Stomach (tissue), 9 donors: ENCODE measurements around the gene NR6A1. TPM values are rescaled to one million over a fixed set of nuclear protein-coding genes. Genes with fewer than 3 reads are reported as not detected.

ENCODE experiments used
- DNase-seq, 2 donors: peaks; one replicate each; pipeline versions ENCODE4 v3.0.0 to v3.0.0-alpha.2; 2013 to 2019
- H3K27ac ChIP-seq, 5 donors: fragments of 200-600 bp in 4 of 5; sonication (generic) in 4 of 5; one replicate each; pipeline ENCODE4 v1.5.1; 2013 to 2019; ENCODE audit warnings: mild to moderate bottlenecking in 1 of 5, moderate library complexity in 1 of 5
- H3K27me3 ChIP-seq, 3 donors: fragments of 200-600 bp; sonication (generic); one replicate each; pipeline ENCODE4 v1.5.1; 2017 to 2019; ENCODE audit warnings: mixed run types in 1 of 3
- H3K36me3 ChIP-seq, 4 donors: fragments of 200-600 bp; sonication (generic); 1 replicate in 3 of 4; 2 replicates in 1 of 4; pipeline ENCODE4 v1.5.1; 2016 to 2019
- H3K4me1 ChIP-seq, 4 donors: fragments of 200-600 bp; sonication (generic); one replicate each; pipeline ENCODE4 v1.5.1; 2016 to 2019
- H3K4me3 ChIP-seq, 4 donors: fragments of 200-600 bp; sonication (generic) in 3 of 4; one replicate each; pipeline ENCODE4 v1.5.1; 2016 to 2019; ENCODE audit warnings: mild to moderate bottlenecking in 1 of 4
- H3K9me3 ChIP-seq, 4 donors: fragments of 200-600 bp; sonication (generic); one replicate each; pipeline ENCODE4 v1.5.1; 2016 to 2019
- EP300 ChIP-seq: sonication (generic); formaldehyde crosslinking; IDR thresholded peaks from one replicate; pipeline ENCODE4 v1.6.1; 2017; ENCODE audit warnings: antibody characterized with exemption
- POLR2A ChIP-seq, 4 donors: fragments of 450-650 bp; IDR thresholded peaks; one replicate each; pipeline ENCODE4 v1.6.1; 2016; ENCODE audit warnings: antibody characterized with exemption in 4 of 4, control low read depth in 2 of 4, mild to moderate bottlenecking in 1 of 4, moderate library complexity in 1 of 4
- POLR2AphosphoS5 ChIP-seq, 3 donors: sonication (generic); formaldehyde crosslinking; IDR thresholded peaks; one replicate each; pipeline ENCODE4 v1.6.1; 2016; ENCODE audit warnings: antibody characterized with exemption in 3 of 3
- WGBS, 5 donors: extraction: QIAGEN DNeasy Blood & Tissue Kit in 3 of 5; methylation state at CpG; one replicate each; pipeline versions ENCODE4 v1.1.5 to v1.1.7; 2013 to 2018; 5-methylcytosine and 5-hydroxymethylcytosine counted together
- intact Hi-C: fragments of 100-400 bp; cut with DNase I; formaldehyde crosslinking; loops from one replicate; pipeline ENCODE4 v1.15.1; 2023; ENCODE audit warnings: low total_unique reads
- polyA plus RNA-seq, 3 donors: library from polyadenylated mRNA; stranded (reverse); fragments of 200-250 nt; gene quantifications; one replicate each; pipeline ENCODE4 v1.2.3, GENCODE V29; 2013
- total RNA-seq, 5 donors: library from RNA; depleted of rRNA; stranded (reverse); fragments of >200 nt; gene quantifications; one replicate each; pipeline versions ENCODE4 v1.1.0 to v1.2.3, GENCODE V29; 2014 to 2016
- TF ChIP-seq, protein P1 (sequence below), 7 experiments: fragments of 450-650 bp in 4 of 7; fragments of 200-600 bp in 3 of 7; sonication (generic) in 3 of 7; IDR thresholded peaks; one replicate each; pipeline ENCODE4 v1.5.1; 2016 to 2019; ENCODE audit warnings: antibody characterized with exemption in 7 of 7, control low read depth in 2 of 7, mild to moderate bottlenecking in 1 of 7
- donor health status: healthy with polysubstance abuse.
- donor health status: Bipolar disorder and iron deficiency.
- donor health status: healthy.

NR6A1 gene
- total and polyA plus RNA-seq, 8 donors, result 0.15 to 3.2 (median 1.5) TPM; not detected in 1

GRCh38 chr9:124550072-124550471 is 221.0 kb downstream of the NR6A1 start:
- Histone ChIP-seq H3K27ac (no peak overlapping the region), H3K4me1 (peaks cover 0 to 6% (median 2%) of the 10 kb centered on the region in 4 donors), H3K9me3 (no peaks in the 10 kb centered on the region), H3K4me3 (no peak overlapping the region), H3K36me3 (no peaks in the 10 kb centered on the region), H3K27me3 (peaks cover 0 to 3% (median 0%) of the 10 kb centered on the region in 3 donors)
- TF ChIP-seq, protein P1, sequence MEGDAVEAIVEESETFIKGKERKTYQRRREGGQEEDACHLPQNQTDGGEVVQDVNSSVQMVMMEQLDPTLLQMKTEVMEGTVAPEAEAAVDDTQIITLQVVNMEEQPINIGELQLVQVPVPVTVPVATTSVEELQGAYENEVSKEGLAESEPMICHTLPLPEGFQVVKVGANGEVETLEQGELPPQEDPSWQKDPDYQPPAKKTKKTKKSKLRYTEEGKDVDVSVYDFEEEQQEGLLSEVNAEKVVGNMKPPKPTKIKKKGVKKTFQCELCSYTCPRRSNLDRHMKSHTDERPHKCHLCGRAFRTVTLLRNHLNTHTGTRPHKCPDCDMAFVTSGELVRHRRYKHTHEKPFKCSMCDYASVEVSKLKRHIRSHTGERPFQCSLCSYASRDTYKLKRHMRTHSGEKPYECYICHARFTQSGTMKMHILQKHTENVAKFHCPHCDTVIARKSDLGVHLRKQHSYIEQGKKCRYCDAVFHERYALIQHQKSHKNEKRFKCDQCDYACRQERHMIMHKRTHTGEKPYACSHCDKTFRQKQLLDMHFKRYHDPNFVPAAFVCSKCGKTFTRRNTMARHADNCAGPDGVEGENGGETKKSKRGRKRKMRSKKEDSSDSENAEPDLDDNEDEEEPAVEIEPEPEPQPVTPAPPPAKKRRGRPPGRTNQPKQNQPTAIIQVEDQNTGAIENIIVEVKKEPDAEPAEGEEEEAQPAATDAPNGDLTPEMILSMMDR (IDR thresholded peaks at IDR 0.05), result no peak
- no peak for TF ChIP-seq POLR2A (IDR thresholded peaks at IDR 0.05)
- TF ChIP-seq POLR2AphosphoS5 (IDR thresholded peaks at IDR 0.05), result no peak
- no peak for TF ChIP-seq EP300
- intact Hi-C loops, result no loop called here
- WGBS, 5 donors, result 54 to 80% (median 73%) methylated on average over 2 of the region's 2 CpGs
- no peak for DNase-seq

GRCh38 chr9:124549016-124549415 is 222.1 kb downstream of the NR6A1 start:
- intact Hi-C loops, result no loop called here
- DNase-seq, result no peak
- no peaks in the 10 kb centered on the region for H3K27me3 ChIP-seq
- no peak for TF ChIP-seq EP300
- TF ChIP-seq POLR2A (IDR thresholded peaks at IDR 0.05), result no peak
- TF ChIP-seq POLR2AphosphoS5 (IDR thresholded peaks at IDR 0.05), result no peak
- TF ChIP-seq, protein P1 (IDR thresholded peaks at IDR 0.05), result no peak
- no peaks in the 10 kb centered on the region for H3K36me3 ChIP-seq
- H3K27ac ChIP-seq, result no peak overlapping the region
- 36 to 65% (median 61%) methylated on average over 1 of the region's 1 CpG for WGBS, 5 donors
- H3K4me3 ChIP-seq, result no peak overlapping the region
- H3K9me3 ChIP-seq, result no peaks in the 10 kb centered on the region
- peaks cover 0 to 6% (median 2%) of the 10 kb centered on the region in 4 donors for H3K4me1 ChIP-seq

DNA sequence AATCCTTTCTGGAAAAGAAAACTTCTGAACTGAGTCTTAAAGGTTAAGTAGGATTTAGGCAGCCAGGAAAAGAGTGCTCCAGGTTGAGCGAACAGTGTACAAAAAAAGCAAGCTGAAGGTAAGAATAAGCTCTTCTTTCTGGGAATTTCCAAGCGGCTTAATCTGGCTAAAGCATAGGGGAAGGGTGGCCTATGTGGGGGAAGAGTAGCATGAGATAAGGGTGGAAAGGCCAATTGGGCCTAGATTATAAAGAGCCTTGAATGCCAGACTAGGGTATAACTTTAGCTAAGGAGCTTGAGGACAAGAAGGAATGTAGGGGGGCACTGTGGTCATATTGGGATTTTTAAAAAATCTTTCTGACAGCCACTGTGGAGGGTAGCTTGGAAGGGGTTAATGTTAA is 226.6 kb downstream of the NR6A1 start:
- H3K9me3 ChIP-seq, result no peaks in the 10 kb centered on the region
- WGBS, 5 donors, result 75 to 98% (median 96%) methylated on average over 2 of the region's 2 CpGs
- DNase-seq, result no peak
- TF ChIP-seq, protein P1 (IDR thresholded peaks at IDR 0.05), result no peak
- TF ChIP-seq EP300, result no peak
- TF ChIP-seq POLR2AphosphoS5 (IDR thresholded peaks at IDR 0.05), result no peak
- no peak for TF ChIP-seq POLR2A (IDR thresholded peaks at IDR 0.05)
- H3K27me3 ChIP-seq, result no peaks in the 10 kb centered on the region
- no peak overlapping the region for H3K4me3 ChIP-seq
- H3K4me1 ChIP-seq, result no peaks in the 10 kb centered on the region
- intact Hi-C loops, result no loop called here
- no peak overlapping the region for H3K27ac ChIP-seq
- no peaks in the 10 kb centered on the region for H3K36me3 ChIP-seq

GRCh38 chr9:124541824-124542223 is 229.3 kb downstream of the NR6A1 start:
- Histone ChIP-seq H3K27ac (no peak overlapping the region), H3K4me1 (peaks cover 0 to 2% (median 0%) of the 10 kb centered on the region in 4 donors), H3K36me3 (no peaks in the 10 kb centered on the region), H3K9me3 (no peaks in the 10 kb centered on the region), H3K4me3 (no peak overlapping the region), H3K27me3 (no peaks in the 10 kb centered on the region)
- TF ChIP-seq POLR2A (IDR thresholded peaks at IDR 0.05) (no peak), EP300 (no peak), POLR2AphosphoS5 (IDR thresholded peaks at IDR 0.05) (no peak)
- TF ChIP-seq, protein P1 (IDR thresholded peaks at IDR 0.05), result no peak
- no peak for DNase-seq
- intact Hi-C loops, result no loop called here
